COLO829 (cell line): ENCODE data around the gene DNAH6.
"Not testable (repeated sequence)": the region's sequence is repeated elsewhere in the genome, so short reads cannot be mapped to it uniquely, and the experiment has no call there.

Source experiments
- DNase-seq: peaks from one replicate; pipeline ENCODE4 v3.0.0; 2012; ENCODE audit warnings: low spot score

The DNAH6 gene

DNA sequence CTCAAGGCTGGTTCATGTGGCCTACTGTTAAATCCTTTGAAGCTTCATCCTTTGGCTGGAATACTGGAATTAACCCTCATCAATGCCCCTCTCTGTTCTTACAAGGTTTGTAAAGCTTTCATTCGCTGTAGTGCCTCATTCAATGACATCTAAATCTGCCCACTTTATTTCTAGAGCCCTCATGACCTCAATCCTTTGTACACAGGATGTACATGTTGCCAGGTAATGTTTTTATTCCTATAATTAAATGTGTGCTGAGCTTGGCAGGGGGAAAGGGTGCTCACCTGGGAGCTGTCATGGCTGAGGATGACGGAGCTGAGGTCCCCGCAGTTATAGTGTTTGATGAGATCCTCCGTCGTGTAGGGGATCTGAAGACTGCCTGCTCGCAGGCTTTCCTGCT is 325.3 kb downstream of the DNAH6 start:
- DNase-seq = no peak

DNA sequence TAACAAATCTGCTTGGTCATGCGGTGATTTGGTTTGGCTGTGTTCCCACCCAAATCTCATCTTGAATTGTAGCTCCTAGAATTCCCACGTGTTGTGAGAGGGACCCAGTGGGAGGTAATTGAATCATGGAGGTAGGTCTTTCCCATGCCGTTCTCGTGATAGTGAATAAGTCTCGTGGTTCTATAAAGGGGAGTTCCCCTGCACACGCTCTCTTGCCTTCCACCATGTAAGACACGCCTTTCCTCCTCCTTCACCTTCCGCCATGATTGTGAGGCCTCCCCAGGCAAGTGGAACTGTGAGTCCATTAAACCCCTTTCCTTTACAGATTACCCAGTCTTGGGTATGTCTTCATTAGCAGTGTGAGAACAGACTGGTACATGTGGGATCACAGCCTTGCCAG is 327.8 kb downstream of the DNAH6 start:
- no peak for DNase-seq

DNA sequence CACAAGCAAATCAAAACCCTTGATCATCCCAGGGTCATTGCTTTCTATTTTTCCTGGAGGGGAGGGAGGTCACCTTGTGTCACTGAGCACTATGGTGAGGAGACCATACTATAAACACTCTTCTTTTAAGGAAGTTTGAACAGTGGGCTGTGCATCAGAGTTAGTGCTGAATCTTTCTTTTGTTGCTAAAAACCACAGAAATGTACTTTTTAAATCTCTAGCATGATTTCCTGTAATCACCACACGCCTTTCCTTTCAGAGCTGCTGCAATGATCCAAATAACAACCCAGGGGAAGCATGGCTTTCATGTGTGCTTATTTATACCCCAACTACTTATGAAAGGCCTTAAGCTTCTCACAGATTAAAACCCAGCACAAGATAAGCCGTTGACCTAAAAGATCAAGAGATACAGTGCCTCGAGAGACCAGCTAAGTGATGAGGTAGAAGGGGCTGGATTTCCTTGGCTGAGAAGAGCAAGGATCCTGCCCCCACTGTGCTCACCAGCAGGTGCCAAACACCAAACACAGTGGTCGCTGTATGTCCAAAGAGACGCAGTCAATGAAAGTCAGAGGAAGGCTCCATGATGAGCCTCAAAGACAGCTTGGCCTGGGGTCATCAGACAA is 329.9 kb downstream of the DNAH6 start:
- peak; percentile 30 for DNase-seq

DNA sequence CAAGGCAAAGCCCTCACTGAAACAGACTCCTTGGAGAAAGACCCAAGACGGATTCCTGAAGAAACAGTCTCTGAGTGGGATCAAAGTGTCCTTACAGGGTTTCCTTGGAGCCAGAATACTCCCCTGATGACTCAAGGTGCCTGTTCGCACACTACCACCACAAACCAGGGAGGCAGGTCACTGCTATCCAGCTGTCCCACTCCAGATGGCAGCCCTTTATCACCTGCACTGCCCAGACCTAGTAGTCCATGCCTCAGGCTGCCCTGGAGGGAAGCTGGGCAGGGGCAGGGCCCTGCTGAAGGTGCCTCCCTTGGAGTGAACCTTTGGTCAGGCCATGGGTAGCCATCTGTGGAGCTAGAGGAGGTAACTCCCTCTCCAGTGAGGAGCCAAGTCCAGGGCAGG is 330.4 kb downstream of the DNAH6 start:
- DNase-seq = no peak

DNA sequence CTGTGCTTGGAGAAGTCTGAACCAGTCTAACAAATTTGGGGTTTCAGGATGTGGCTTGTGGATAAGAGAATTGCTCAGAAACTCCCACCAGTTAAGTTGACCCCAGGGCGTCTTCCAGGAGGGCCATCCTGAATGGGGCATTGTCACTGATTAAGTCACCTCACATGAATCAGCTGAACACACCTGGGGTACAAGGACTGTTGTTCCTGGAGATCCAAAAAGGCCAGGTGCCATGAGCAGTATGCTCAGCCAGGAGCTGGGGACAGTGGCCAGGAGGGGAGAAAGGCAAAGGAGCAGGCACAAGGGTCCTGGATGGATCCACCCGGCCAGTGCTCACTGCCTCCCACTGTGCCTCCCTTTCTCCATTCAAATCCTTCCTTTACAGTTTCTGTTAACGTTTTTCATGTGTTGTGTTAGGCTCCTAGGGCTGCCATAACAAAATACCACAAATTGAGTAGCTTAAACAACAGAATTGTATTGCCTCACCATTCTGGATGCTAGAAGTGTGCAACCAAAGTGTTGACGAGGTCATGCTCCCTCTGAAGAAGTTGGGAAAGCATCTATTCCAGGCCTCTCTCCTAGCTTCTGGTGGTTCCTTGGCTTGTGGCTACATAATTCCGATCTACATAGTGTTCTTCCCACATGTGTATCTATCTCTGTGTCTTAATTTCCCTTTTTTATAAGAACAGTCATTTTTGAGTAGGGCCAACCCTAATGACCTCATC is 331.2 kb downstream of the DNAH6 start:
- DNase-seq = no peak

DNA sequence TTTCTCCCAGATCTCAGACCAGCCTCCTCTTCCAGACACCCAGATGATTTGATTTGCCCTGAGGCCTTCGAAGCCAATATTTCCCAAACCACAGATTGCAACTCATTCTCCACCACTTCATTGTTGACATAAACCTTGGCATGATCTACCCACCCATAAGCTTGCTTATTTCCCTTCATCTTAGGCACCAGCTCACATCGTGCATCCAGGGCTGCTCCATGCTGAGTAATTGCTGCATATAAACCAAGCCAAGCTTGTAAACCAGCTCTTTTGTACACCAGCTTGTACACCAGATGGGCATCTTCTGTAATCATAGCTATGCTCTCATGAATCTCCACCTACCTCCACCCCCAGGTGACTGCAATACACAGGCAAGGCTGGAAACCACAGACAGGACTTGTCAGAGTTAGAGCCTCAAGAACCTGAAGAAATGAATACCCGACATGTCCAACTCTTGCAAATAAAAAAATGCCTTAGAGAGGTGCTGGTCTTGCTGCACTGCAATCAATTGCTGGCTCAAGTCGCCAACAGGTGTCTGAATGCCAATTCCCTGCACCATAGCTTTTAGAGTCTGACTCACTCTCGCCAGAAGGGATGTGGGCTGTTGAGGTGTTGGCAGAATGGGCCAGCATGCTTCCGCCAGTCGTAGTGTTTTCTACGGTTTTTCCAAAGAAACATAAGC is 333.1 kb downstream of the DNAH6 start:
- no peak for DNase-seq

DNA sequence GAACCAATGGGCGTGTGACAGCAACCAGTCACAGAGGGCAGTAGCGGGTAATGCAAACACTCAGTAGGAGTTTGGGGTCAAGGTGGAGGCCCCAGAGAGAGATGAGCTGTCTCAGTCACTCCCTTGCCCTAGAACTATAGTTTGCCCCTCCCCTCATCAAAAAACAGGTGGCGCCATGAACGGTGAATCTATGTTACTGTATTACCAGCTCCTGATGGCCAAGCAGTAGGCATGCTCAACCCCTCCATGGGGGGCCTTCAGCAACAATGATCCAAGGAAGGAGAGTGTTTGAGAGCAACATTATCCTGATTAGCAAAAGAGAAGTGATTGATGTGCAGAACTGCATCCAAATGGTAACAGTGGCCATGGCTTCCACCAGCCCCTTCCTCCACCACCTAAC is 334.2 kb downstream of the DNAH6 start:
- DNase-seq = no peak

DNA sequence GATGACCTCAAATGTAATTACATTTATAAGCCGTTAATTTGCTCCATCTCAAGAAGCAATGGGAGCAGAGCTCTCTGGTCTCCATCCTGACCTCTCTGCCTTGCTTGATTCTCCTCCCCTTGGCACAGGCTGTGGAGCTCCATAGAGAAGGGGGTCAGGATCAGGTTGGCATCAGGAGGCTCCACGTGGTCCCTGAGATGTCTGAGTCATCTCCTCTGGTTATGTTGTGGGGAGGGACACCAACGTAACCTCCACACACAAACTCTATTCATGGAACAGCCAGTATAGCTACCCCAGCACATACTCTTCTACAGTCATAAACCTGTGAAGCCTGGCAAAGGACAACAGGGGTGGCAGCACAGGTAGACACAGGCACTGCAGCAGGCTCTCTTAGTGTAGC is 335.6 kb downstream of the DNAH6 start:
- peak; percentile 22 for DNase-seq

DNA sequence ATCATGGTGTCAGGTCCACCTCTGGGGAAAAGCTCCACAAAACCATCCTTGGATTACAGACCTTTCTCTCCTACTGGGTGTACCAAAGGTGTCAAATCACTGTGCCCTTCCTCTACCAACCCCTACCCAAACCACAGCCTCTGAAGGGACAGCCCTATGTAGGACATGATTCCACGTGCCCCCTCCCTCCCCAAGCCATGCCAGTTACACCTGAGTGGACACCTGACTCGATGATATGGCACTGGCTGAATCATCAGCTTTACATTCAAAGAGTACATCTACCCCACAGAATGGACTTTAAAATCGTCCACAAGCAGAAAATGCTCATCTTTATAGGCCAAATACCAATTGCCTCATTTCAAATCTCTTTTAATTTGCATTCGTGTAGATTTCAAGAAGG is 338.6 kb downstream of the DNAH6 start:
- DNase-seq = no peak

DNA sequence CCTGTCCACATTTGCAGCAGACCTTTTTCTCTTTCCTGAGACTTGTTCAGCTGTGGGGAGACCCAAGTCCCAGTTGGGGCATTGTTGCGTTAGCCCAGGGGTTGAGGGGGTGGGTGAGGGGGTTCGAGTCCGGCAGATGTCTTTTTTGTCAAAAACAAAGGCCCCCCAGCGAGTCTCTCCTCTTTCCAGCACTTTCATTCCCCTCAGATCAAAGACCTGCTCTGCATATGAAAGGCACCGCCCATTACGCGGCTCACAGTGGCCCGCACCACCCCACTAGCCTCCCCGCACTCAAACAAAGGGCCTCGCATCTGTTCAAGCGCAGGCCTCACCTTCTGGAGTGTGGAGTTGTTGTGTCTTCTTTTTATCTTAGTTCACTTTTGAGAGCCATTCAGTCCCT is 339.4 kb downstream of the DNAH6 start:
- no peak for DNase-seq

DNA sequence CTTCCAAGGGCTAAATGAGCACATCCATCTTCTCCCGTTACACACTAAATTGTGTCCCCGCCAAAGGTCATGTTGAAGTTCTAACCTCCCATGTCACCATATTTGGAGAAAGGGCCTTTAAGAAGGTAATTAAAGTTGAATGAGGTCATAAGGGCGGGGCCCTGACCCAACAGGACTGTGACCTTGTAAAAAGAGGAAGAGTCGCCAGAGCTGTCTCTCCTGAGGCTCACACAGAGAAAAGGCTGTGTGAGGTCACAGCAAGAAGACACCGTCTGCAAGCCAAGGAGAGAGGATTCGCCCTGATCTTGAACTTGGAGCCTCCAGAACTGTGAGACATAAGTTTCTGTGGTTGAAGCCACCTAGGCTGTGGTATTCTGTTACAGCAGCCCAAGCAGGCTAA is 340.5 kb downstream of the DNAH6 start:
- no peak for DNase-seq

DNA sequence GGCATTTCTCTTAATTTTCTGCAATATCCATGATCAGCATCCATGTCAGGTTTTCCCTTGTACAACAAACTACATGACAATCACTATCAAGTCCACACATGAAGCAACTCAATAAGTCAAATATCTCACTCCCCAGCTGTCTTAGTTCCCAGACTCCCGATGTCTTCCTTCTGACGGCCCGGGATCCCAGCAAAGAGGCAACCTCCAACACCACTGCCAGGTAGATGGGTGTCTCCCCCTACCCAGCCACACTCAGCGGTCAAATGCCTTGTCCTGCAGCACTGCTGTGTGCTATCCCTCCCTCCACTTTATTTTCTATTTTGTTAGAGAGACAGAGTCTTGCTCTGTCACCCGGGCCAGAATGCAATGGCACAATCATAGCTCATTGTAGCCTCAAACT is 341.3 kb downstream of the DNAH6 start:
- no peak for DNase-seq

DNA sequence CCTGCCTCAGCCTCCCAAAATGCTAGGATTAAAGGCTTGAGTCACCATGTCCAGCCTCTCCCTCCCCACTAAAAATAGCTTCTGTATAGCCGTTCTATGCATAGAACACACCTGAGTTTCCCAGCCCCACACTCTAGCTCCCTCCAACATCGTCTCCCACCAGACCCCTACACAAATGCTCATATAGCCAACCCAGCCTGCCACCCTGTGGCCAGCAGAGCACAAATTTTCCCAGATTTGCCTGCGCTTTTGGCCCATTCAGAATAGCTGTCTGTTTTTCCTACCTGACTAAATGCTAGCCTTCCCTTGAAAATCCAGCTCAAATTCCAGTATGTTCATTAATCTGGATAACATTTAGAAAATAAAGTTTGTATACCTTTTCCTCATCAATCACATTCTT is 341.8 kb downstream of the DNAH6 start:
- no peak for DNase-seq

DNA sequence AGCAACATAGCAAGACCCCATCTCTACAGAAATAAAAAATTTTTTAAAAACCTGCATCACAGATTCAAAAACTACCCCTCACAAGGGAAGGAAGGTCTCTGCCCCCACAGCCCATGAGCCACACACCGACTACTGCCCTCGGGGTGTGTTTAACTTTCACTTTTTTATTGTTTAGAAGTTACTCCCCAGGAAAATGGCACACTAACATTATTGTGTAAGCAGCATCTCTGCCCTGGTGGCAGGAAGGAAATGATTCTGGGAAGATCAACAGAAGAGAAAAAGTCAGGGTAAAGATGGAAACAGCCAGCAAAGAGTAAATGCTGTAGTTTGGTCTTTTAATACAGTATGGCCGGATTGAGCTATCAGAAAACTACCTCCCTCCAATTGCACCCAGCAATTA is 342.6 kb downstream of the DNAH6 start:
- no peak for DNase-seq

DNA sequence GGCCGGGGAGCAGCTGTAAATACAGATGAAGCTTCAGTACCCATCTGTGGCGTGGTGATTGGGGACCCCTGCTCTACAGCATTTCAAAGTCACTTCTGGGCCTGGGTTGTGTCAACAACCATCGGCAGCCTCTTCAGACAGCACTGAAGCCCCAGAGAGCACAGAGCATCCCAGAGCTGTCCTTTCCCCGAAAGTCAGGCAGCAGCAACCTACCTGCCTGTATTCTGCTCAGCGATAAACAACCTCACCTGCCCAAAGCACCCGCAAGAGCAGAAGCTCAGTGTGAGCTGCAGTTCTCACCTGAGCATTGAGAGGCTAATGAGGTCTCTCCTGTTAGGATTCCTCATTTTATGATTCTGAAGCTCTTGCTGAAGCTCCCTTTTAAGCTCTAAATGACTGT is 345.2 kb downstream of the DNAH6 start:
- DNase-seq = no peak

DNA sequence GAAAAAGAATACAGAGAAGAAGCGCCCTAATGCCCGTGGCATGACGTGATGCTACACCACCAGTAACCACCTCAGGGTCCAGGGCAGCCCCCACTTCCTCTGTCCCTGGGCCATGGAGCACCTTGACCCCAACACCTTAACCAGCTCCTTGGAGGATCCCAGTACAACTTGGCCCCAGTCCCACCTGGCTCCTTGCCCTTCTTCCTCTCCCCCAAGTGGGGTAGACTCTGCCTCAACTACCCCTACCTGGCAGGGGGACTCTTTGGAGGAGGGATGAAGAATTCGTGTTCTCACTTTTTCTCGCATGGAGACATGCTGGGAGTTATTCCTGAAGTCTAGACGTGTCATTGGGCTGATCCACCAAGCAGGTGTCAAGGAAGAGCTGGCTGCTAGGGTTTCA is 345.7 kb downstream of the DNAH6 start:
- no peak for DNase-seq

DNA sequence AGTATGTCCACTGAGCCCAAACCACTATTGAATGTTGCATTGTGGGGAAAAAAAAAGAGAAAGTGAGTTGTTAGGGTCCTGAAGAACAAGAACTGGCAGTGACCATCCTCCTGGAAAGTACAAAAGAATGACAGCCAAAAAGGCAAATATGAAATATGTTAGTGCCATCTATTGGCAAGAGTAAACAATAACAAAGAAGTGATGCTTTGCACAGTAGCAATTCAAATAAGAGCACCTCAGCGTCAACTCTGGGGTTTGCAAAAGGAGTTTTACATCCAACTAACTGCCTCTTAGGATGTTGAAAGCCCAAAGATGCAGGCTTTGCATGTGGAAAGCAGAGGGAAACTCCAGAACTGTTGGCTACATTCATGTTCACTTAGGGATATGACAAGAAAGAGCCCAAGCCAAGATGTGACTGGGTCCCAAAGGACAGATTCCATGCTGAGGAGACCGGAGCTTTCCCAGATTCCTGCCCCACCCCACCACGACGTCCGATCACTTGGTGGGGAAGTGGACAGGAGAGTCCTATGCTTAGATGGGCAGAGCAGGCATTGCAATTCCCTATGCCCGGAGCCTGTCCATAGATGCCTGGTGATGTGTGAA is 349.0 kb downstream of the DNAH6 start:
- peak; percentile 59 for DNase-seq

DNA sequence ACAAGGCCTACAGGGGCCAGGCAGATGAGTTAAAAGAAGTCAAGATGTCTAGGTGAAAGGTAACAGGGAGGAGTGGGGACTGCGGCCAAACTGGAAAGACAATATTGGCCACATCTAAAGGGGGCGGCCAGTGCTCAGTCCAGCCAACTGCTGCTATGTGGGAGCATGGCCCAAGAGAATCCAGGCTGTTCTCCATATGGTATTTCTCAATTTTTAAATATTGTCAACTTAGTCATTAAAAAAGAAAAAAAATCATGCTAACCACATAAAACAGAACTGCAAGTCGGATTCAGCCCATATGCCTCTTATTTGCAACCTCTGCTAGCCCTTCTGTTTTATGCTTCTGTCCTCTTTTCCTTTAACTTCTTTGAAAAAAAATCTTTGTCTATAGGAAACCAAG is 349.8 kb downstream of the DNAH6 start:
- DNase-seq = no peak

DNA sequence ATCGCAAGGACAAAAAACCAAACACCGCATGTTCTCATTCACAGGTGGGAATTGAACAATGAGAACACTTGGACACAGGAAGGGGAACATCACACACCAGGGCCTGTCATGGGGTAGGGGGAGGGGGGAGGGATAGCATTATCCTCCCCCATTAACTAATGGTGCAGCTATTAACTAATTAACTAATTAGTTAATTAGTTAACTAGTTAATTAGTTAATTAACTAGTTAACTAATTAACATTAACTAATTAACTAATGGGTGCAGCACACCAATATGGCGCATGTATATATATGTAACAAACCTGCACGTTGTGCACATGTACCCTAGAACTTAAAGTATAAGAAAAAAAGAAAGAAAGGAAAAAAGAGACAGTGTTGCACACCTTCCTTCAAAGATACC is 352.0 kb downstream of the DNAH6 start:
- not testable (repeated sequence) for DNase-seq
